Ishikawa (cell line): ENCODE results near the gene SELPLG.

Experiments used
- TF ChIP-seq, protein P1 (sequence below): IDR thresholded peaks from 2 replicates; pipeline ENCODE4 v1.6.1; 2012; ENCODE audit warnings: low read depth, mild to moderate bottlenecking
- TF ChIP-seq, protein P2 (sequence below): IDR thresholded peaks from 2 replicates; pipeline ENCODE4 v1.6.1; 2012

DNA sequence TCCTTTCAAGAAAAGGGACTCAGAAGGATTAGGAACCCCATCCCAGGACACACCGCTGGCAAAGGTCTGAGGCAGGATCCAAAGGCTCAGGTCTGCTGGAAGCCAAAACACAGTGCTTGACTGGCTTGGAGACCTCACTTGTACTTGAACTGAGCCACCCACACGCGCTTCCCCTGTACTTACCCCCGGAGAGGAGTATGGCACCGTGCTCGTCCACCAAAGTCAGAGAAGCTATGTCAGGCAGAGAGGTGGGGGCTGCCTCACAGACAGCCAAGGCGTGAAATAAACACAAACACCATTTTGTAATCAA, 11.1 kb upstream of the SELPLG start:
- TF ChIP-seq, protein P1, sequence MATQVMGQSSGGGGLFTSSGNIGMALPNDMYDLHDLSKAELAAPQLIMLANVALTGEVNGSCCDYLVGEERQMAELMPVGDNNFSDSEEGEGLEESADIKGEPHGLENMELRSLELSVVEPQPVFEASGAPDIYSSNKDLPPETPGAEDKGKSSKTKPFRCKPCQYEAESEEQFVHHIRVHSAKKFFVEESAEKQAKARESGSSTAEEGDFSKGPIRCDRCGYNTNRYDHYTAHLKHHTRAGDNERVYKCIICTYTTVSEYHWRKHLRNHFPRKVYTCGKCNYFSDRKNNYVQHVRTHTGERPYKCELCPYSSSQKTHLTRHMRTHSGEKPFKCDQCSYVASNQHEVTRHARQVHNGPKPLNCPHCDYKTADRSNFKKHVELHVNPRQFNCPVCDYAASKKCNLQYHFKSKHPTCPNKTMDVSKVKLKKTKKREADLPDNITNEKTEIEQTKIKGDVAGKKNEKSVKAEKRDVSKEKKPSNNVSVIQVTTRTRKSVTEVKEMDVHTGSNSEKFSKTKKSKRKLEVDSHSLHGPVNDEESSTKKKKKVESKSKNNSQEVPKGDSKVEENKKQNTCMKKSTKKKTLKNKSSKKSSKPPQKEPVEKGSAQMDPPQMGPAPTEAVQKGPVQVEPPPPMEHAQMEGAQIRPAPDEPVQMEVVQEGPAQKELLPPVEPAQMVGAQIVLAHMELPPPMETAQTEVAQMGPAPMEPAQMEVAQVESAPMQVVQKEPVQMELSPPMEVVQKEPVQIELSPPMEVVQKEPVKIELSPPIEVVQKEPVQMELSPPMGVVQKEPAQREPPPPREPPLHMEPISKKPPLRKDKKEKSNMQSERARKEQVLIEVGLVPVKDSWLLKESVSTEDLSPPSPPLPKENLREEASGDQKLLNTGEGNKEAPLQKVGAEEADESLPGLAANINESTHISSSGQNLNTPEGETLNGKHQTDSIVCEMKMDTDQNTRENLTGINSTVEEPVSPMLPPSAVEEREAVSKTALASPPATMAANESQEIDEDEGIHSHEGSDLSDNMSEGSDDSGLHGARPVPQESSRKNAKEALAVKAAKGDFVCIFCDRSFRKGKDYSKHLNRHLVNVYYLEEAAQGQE: no peak
- TF ChIP-seq, protein P2, sequence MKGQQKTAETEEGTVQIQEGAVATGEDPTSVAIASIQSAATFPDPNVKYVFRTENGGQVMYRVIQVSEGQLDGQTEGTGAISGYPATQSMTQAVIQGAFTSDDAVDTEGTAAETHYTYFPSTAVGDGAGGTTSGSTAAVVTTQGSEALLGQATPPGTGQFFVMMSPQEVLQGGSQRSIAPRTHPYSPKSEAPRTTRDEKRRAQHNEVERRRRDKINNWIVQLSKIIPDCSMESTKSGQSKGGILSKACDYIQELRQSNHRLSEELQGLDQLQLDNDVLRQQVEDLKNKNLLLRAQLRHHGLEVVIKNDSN: no peak
